GM21423 (cell line): ENCODE data around the gene POMGNT1.

Experiments
- ATAC-seq: cut with Tn5 transposase; IDR thresholded peaks from one replicate; pipeline ENCODE4 v1.9.1; 2021; ENCODE audit warnings: mild to moderate bottlenecking, moderate library complexity; ENCODE audit not compliant: unreplicated experiment

POMGNT1 gene

GRCh38 chr1:46158312-46159281 is 39.6 kb downstream of the POMGNT1 start:
- ATAC-seq = peak; percentile 83

- no peak for ATAC-seq
Measured at GRCh38 chr1:46157916-46158311, 40.3 kb downstream of the POMGNT1 start.

- no peak for ATAC-seq
Measured at GRCh38 chr1:46153732-46154131, 44.5 kb downstream of the POMGNT1 start.

- no peak for ATAC-seq
Measured at GRCh38 chr1:46153228-46153627, 45.0 kb downstream of the POMGNT1 start.

- no peak for ATAC-seq
Measured at GRCh38 chr1:46152016-46152415, 46.2 kb downstream of the POMGNT1 start.

- ATAC-seq = no peak
Measured at GRCh38 chr1:46150085-46150484, 48.1 kb downstream of the POMGNT1 start.

GRCh38 chr1:46148318-46148717 is 49.9 kb downstream of the POMGNT1 start:
- ATAC-seq = no peak
